HG03095 (cell line): ENCODE measurements around the gene PRR11.
"Not testable (repeated sequence)": the region's sequence is repeated elsewhere in the genome, so short reads cannot be mapped to it uniquely, and the experiment has no call there.

Experiments used
- ATAC-seq: cut with Tn5 transposase; IDR thresholded peaks from one replicate; pipeline ENCODE4 v1.9.1; 2021; ENCODE audit warnings: moderate library complexity; ENCODE audit not compliant: unreplicated experiment

The PRR11 gene

DNA sequence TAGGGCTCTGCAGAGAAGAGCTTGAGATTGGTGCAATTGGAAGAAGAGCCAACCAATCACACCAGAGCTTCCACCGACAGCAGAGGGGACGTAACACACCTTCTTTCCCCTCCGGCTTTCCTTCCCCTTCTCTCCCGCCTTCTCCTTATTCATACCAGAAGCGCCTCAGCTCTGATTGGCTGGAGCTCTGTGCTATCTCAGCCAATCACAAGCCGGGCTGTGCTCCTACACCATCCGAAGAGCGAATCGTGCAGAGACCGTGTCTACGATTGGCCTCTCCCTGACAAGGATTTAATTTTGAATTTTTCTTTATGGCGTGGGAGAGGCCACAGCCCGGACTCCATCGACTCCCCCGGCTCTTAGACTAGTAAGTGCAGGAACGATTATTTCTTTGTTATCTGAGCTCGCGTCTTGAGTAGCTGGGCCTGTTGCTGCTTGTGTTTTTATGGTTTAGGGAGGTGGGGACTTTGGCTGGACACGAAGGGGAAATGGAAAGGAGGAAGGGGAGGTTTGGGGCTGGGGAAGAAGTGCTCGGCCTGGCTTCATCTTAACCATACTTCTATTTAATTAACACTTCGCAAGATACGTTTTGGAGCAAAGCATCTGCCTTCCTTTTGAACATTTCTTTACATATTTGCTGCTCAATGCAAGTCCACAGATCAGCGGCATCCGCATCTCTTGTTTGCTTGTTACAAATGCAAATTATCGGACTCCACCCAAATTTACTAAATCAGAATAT, at the start of gene PRR11:
PRR11 (plus strand) TSS at position 308 of the 739 bp plus-strand sequence. CDS start 14,007 bp downstream, outside the sequence.
- ATAC-seq, result peak; percentile 84

DNA sequence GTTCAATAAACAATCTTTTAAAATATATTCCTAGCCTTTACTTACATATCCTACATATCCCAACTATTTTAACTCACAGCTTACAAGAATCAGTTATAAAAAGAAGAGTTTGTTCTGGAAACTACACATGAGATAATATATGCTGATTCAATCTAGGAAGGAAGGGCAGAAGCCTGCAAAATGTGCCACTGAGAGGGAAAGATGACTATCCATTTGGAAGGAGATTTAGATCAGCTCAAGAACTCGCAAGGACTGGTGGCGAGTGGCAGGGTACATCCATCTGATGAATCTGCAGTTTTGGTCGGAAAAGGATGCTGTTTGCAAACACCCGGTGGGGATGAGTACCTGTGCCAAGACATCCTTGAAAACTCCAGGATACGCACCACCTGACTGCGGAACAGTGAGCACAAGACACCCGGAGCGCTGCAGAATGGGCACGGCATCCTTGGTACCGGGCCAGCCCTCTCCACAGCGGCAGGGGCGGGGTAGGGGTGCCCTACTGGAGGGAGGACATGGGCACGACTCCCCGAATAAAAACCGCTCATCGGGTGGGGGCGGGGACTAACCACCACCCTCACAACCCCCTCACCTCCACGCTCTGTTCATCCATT, 49.6 kb upstream of the PRR11 start:
- ATAC-seq, result peak; percentile 6

DNA sequence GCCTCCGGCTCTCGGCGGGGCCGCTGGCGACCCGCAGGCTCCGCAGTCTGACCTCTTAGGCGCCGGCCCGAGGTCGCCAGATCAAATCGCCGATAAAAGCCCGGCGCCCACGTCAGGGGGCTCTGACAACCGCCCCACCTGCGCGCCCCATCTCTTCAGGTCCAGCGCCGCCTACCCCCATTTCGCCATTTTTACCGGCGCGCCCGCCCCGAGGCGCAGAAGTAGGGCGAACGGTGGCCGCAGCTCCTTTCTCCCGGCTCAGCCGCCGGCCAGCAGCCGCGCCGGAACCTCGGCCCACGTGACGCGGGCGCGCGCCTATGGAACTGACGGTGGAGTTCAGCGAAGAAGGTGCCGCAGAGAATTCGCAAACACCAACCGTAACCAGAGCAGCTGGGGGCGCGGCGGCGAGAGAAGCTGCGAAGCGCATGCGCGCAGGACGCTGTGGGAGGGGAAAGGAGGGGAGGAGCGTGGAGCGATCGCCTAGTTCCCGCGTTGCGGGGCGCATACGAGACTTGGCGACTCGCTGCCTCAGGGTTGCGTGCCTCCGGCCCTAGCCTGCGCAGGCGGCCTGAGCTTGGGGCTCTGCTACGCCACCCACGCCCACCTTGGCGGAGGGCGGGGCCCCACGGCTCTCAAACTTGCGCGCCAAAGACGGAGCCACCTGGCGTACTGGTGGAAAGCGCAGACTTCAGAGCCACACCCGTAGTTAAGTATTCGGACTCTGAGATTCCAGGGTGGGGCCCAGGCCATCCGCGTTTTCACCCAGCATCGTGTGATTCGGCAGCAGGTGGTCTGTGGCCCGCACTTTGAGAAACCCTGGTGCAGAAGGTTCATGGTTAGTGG, 48.9 kb upstream of the PRR11 start, which contains the start of gene TRIM37:
TRIM37 (minus strand) TSS at position 418 of the 843 bp plus-strand sequence. CDS start 419 bp downstream, outside the sequence.
- peak; percentile 92 for ATAC-seq

DNA sequence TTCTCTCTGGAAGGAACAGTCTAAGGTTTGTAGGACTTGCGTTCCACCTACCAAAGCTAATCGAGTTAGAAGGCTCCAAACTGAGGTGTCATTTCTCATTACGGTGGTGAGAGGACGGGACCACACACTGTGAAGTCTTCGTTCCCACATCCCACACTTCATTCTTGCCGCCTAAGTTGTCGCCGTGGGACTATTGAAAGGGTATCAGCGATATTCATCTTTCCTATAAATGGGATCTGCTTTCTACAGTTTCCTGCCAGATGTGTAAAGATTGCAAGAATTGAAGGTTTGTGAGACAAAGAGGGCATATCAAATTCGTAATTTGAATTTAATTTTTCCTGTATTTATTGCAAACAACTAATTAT, 48.3 kb upstream of the PRR11 start:
- ATAC-seq, result peak; percentile 15

DNA sequence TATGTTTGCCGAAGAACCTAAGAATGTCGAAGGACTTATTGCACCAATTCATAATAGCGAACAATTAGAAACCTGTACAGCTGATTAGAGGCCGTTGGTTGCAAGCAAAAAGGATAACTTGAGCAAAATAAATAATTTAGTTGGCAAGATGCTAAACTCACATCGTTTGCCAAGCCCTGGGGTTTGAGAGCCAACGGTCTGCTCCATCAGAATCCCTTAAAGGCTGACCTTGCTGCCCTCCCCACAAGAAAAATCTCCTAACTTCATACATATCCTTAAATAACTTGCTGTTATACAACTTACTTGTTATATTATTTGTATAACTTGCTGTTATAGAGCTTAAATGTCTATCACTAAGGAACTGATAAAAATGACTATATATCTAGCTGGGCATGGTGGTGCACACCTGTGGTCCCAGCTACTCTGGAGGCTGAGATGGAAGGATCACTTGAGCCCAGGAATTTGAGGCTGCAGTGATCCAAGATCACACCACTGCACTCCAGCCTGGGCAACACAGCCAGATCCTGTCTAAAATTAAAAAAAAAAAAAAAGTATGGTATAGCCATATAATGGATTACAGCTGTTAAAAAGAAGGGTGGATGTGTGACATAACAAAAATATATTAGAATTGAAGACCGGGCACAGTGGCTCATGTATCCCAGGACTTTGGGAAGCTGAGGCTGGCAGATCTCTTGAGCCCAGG, 47.0 kb upstream of the PRR11 start:
- no peak for ATAC-seq

DNA sequence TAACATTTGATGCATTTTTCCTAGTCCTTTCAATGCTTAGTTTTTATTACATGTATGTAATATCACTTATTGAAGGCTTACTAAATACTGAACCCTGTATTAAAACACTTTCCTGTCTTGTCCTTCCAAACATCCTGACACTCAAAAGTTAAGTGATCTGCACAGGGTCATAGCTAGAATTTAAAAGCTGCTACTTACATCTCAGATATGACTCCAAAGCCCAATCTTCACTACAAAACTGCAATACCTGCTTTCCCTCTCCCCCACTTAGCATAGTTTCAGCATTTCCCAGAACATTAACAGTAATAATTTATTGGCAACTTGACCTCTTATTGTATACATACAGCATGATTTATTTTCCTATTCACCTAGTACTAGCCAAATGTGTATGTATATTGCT, 44.6 kb upstream of the PRR11 start:
- ATAC-seq, result no peak

DNA sequence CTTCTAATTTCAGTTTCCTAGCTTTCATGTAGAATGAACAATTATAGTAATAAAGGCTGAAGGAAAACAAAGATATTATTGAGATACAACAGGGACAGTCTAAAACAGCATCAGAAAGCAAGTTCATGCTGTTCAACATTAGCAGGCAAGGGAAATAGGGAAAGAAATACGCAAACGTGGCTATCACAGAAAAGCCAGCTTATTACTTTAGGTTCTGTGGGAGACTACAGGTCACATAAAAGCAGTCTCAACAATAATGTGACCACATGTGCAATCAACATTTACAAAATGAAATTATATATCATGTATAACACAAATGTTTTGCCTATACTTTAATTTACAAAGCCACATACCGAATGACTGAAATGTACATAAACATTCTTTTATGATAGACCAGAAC, 44.0 kb upstream of the PRR11 start:
- ATAC-seq, result no peak

DNA sequence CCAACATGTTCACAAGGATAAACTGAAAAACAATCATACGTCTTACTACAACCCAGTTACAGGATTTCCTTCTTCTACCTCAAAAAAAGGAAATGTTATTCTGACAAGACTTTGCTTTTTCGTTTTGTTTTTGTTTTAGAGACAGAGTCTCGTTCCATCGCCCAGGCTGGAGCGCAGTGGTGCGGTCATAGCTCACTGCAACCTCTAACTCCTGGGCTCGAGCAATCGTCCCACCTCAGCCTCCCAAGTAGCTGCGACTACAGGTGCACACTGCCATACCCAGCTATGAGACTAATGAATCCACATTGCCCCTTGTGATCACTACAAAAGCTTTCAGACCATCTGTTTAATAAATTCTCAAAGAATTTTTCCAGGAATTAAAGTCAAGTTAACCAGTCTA, 40.1 kb upstream of the PRR11 start:
- ATAC-seq, result no peak

DNA sequence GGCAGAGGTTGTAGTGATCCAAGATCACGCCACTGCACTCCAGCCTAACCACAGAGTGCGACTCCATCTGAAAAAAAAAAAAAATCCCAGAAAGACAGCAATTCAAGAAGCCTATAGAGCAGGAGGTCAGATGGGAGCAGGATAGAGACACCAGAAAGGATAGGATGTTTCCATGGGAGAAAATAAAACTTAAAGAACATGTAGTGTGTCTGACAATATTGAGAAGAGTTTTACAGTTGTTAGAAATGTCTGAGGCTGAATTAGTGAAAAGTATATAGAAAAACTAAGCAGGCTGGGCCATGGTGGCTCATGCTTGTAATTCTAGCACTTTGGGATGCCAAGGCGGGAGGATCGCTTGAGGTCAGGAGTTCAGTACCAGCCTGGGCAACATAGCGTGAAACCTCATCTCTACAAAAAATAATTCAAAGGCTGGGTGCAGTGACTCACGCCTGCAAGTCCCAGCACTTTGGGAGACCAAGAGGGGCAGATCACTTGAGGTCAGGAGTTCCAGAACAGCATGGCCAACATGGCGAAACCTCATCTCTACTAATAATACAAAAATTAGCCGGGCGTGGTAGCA, 33.6 kb upstream of the PRR11 start:
- no peak for ATAC-seq

DNA sequence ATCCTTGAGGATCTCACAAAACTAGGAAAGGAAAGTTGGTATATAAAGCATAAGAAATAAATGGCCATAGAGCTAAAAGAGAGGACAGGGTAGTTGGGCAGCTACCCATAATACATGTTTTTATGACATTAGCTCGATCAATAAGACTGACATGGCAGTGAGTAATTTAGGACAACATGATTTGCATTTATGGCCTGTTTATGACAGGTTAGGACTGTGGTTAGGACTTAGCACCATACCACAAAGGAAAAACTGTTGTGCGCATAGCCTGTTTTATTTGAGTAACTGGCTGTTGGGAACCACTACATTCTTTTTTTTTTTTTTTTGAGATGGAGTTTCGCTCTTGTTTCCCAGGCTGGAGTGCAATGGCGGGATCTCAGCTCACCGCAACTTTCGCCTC, 30.9 kb upstream of the PRR11 start:
- no peak for ATAC-seq

DNA sequence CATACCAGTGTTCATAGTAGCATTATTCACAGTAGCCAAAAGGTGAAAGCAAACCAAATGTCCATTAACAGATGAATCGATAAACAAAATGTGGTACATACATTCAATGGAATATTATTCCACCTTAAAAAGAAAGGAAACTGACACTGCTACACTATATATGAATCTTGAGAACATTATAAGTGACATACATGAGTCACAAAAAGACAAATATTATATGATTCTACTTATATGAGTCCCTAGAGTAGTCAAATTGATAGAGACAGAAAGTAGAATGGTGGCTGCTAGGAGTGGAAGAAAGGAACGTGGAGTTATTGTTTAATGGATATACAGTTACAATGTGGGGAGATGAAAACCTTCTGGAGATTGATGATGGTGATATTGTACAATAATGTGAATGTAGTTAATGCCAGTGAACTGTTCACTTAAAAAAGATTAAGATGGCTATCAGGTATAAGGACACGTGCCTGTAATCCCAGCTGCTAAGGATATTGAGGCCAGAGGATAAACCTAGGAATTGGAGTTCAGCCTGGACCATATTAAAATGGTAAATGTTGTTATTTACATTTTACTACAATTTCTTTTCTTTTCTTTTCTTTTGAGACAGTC, 28.6 kb upstream of the PRR11 start:
- no peak for ATAC-seq

DNA sequence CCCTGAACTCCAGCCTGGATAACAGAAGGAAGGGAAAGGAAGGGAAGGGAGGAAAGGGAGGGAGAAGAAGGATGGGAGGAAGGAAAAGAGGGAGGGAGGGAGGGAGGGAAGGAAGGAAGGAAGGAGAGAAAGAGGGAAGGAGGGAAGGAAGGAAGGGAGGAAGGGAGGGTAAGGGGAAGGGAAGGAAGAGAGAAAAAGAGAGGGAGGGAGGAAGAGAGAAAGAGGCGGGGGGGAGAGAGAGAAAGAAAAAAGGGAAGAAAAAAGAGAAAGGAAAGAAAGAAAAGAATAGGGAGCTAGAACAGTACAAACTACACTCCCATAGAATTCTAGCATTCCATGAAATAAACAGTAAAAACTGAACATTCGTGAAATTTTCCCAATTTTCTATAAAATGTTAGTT, 25.7 kb upstream of the PRR11 start:
- no peak for ATAC-seq

DNA sequence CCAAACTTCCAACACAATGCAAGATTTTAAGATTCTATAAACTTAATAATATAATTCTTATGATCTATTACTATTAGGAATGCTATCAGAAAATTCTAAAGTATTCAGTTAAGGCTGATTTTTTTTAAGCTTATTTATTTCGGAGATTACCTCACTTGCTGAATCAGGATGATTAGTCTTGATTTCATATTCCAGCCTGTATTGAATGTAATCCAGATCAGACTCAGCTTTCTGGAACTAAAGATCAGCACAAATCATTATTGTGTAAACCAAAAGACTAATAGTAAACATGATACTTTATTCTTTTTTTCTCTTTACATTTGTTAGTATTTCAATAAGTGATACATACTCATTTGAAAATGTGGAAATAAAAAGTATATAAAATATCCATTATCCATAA, 24.4 kb upstream of the PRR11 start:
- ATAC-seq, result no peak

DNA sequence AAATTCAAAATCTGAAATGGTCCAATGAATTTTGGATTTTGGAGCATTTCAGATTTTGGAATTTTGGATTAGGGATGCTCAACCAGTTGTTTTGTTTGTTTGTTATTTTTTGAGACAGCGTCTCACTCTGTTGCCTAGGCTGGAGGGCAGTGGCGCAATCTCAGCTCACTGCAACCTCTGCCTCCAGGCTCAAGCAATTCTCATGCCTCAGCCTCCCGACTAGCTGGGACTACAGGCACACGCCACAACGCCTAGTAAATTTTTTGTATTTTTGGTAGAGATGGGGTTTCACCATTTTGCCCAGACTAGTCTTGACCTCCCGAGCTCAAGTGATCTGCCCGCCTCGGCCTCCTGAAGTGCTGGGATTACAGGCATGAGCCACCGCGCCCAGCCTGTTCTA, 17.2 kb upstream of the PRR11 start:
- not testable (repeated sequence) for ATAC-seq

DNA sequence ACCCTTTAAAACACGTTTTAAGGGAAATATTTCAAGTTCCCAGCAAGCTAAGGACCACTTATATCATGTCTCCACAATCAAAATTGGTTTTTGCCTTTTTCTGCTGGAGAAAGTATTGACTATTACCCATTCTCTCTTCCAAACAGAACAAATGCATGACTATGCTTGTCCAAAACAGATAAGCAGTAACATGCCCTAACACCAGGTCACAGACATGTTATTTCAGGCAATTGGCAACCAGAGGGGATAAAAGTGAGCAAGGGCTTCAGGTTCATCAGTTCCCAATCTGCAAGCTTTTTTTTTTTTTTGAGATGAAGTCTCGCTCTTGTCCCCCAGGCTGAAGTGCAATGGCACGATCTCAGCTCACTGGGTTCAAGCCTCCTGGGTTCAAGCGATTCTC, 15.6 kb upstream of the PRR11 start:
- no peak for ATAC-seq

DNA sequence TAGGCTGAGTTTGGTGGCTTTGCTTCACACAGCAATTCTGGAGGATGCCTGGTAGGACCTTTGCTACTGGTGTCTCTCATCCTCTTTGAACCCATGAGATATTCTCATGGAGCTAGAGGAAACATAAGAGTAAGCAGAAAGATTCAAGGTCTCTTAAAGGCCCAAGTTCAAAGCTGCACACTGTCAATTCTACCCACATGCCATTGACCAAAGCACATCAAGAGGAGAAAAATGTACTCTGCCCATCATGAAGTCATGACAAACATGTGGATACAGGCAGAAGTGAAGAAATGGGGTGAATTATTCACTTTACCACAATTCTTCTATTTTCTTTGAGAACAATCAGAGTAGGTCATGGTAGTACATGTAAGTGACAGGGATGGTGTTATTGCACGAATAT, 13.7 kb upstream of the PRR11 start:
- no peak for ATAC-seq

DNA sequence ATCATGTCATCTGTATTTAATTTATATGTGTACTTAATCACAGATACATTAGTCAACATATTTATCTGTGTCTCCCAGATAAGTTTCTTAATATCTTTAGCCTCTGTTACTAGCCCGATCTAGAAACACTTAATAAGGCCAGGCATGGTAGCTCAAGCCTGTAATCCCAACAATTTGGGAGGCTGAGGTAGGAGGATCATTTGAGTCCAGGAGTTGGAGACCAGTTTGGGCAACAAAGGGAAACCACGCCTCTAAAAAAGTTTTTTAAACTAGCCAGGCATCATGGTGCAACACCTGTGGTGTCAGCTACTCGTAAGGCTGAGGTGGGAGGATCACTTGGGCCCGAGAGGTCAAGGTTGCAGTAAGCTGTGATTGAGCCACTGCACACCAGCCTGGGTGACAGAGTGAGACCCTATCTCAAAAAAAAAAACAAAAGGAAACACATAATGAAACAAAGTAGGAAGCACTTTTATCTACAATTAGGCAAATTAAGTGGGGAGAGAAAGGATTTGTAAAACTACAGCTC, 9.9 kb upstream of the PRR11 start:
- ATAC-seq, result no peak

DNA sequence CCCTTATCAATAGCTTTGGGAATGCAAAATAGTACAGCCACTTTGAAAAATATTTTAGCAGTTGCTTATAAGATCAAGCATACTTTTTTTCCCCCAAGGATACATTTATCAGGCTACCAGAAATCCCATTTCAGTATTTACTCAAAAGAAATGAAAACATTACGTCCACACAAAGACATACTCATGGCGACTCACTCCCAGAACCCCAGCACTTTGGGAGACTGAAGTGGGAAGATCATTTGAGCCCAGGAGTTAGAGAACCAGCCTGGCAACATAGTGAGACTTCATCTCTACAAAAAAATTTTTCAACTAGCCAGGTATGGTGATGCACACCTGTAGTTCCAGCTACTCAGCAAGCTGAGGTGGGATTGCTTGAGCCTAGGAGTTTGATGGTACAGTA, 6.5 kb upstream of the PRR11 start:
- ATAC-seq, result no peak

DNA sequence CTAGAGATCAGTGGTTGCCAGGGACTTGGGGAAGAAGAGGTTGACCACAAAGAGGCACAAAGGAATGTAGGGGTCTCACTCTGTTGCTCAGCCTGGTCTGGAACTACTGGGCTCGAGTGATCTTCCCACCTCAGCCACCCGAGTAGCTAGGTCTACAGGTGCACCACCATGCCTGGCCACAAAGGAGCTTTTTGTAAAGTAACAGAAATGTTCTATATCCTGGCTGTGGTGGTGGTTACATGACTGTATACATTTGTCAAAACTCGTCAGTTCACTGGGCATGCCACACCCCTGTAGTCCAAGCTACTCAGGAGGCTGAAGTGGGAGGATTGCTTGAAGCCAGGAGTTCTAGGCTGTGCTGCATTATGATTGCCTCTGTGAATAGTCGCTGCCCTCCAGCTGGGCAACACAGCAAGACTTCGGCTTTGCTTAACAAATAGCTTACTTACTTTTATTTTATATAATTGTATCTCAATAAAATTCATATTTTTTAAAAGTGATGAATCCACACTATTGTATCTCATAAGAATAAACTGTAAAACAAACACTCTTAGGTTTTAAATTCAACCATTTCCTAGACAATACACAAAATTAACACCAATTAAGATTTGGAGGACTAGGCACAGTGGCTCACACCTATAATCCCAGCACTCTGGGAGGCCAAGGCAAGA, 5.6 kb upstream of the PRR11 start:
- no peak for ATAC-seq

DNA sequence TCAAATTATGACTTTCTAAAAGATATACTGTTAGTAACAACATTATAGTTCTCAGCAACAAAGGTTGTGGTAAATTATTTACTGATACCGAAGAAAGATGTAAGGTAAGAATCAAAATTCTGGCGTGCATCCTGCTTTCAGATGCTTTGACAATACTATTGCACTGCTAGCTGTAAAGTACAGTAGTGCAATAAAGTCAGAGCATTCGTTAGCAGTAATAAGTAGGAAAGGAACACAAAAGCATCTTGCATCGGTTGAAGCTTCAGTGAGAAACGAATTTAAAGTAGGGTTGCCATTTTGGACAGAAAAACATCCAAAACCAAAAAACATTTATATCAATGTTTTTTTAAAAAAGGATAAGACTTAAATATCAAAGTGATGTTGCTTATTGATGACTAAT, 4.5 kb upstream of the PRR11 start:
- ATAC-seq, result no peak
